ENCODE results near the gene HNRNPUL1.

The HNRNPUL1 gene

DNA sequence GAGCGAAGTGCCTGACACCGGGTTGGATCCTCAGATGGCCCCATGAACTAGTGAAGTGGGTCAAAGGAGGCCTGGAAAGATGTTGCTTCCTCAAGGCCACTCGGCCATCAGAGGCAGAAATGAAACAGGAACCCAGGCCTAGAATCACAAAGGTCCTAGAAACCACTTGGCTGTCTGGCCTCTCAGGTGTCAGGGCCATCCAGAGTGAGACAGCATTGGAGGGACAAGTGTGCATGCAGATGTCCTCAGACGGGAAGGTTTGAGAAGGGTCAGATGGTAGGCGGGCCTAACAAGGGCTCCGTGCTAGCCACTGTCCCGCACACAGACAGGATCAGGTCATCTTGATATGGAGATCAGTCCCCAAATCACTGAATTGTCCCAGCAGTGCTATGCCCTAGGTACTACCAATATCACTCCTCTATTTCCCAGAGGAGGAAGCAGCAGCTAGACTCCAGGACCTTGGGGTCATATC, 60.1 kb downstream of the HNRNPUL1 start:
- no peak for TF ChIP-seq CTCF (conservative IDR thresholded peaks at IDR 0.05)
- no peak for TF ChIP-seq ZFX (IDR thresholded peaks at IDR 0.05)
- H3K27ac ChIP-seq = no peak overlapping the region

DNA sequence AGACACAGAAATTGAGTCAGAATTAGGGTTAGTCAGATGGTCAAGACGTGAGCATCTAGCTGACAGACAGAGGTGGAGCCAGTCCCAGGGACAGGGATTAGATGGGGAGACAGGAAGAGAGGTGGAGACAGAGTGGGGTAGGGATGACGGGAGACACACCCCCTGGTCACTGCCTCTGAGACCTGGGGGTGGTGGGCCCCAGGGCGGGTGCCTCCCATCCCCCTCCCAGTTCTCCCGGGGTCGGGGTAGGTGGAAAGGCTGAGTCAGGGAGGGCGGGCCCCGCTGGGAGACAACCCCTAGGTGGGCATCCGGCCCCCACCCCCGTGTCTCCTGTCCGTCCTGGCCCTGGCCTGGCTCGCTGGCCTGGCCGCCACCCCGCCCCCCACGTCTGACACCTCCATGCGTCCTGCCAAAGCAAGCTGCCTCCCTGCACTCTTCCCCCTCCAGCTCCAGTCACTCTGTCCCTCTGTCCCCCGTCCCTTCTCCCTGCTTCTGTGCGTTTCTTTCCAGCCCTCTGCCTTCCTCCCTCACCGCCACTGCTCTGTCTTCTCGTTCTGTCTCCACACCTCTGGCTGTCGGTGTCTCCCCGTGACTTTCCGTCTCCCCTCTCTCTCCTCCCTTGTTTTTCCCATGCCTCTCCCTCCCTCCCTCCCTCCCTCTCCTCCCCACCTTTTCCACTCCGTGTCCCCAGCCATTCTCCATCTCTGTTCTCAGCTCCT, 60.9 kb downstream of the HNRNPUL1 start:
- no peak overlapping the region for H3K27ac ChIP-seq
- no peak for TF ChIP-seq CTCF (conservative IDR thresholded peaks at IDR 0.05)
- no peak for TF ChIP-seq ZFX (IDR thresholded peaks at IDR 0.05)

GRCh38 chr19:41325640-41325946, 61.4 kb downstream of the HNRNPUL1 start:
- H3K27ac ChIP-seq = no peak overlapping the region
- TF ChIP-seq ZFX (IDR thresholded peaks at IDR 0.05) (no peak), CTCF (conservative IDR thresholded peaks at IDR 0.05) (no peak)

DNA sequence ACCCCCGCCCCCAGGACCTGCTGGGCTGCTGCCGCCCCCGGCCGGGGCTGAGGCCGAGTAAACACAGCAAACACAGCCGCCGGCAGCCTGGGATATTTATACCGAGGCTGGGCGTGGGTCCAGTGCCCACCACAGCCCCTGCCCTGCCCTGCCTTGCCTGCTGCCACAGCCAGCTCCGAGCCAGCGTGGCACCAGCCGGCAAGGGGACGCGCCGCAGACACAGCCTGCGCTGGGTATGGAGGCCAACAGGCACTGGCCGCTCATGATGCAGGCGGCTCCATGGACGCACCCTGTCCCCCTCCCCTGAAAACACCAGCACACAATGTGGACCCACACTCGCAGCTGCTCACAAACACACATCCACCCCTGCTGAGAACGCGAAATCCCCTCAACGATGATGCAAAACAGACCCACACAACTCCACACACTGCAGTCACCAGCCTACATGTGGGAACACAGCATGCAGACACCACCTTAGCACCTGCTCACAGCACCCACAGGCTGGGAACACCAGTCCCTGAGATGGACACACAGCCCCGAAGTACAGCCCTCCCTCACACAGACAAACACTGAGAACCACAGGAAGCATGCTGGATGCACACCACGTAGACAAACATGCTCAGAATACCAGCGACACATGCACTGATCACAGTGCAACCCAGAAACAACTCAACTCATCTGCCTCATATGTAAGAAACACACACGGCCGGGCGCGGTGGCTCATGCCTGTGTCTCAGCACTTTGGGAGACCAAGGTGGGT, 62.0 kb downstream of the HNRNPUL1 start:
- H3K27ac ChIP-seq = no peak overlapping the region
- TF ChIP-seq CTCF (conservative IDR thresholded peaks at IDR 0.05) = no peak
- no peak for TF ChIP-seq ZFX (IDR thresholded peaks at IDR 0.05)

- no peak for TF ChIP-seq ZFX (IDR thresholded peaks at IDR 0.05)
- no peak for TF ChIP-seq CTCF (conservative IDR thresholded peaks at IDR 0.05)
- peak overlapping the region; percentile 10; the same call in 1 of the 2 replicates for H3K27ac ChIP-seq
These were observed 63.0 kb downstream of the HNRNPUL1 start for GRCh38 chr19:41327076-41327575.

DNA sequence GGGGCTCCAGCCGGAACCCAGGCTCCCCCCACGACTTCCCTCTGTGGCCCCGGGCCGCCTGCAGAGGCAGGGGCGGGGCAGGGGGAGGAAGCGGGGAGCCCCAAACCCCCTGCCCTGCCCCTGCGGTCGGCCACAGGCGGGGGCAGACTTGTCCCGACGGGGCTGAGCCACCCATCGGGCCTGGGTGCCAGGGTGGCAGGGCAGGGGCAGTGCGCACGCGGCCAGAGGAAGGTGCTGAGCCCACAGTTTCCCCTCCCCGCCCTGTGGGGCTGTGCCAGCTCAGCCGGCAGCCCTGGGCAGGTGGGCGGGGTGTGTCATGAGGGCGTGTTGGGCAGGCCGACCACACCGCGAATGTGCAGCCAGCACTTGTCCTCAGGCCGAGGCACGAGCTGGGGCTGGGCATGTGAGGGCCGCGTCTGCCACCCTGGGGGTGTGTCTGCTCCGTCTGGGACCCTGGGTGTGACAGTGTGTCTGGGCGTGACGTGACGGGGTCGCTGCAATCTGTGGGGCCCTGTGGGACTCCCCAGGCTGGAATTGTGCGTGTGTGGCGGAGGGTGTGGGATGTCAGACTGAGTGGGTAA, 63.5 kb downstream of the HNRNPUL1 start:
- peak overlapping the region; percentile 10; the same call in 1 of the 2 replicates for H3K27ac ChIP-seq

More for the DNA sequence above, 63.5 kb downstream of the HNRNPUL1 start:
- no peak for TF ChIP-seq CTCF (conservative IDR thresholded peaks at IDR 0.05)
- no peak for TF ChIP-seq ZFX (IDR thresholded peaks at IDR 0.05)

All from C4-2B (cell line).